Fibroblast of upper back skin (primary cell): Measurements from ENCODE around the gene CDH12.

Experiments used
- DNase-seq: peaks from one replicate; pipeline ENCODE4 v3.0.0-alpha.2; 2013

CDH12 gene

GRCh38 chr5:22757776-22758175 is 95.4 kb downstream of the CDH12 start:
- no peak for DNase-seq

GRCh38 chr5:22754155-22754554 is 99.0 kb downstream of the CDH12 start:
- no peak for DNase-seq

- no peak for DNase-seq
Measured at GRCh38 chr5:22751536-22751935, 101.6 kb downstream of the CDH12 start.

GRCh38 chr5:22736443-22737003 is 116.6 kb downstream of the CDH12 start:
- DNase-seq = no peak

- DNase-seq = no peak
Measured at GRCh38 chr5:22734907-22735306, 118.2 kb downstream of the CDH12 start.

- DNase-seq = no peak
Measured at GRCh38 chr5:22728610-22729009, 124.5 kb downstream of the CDH12 start.

- no peak for DNase-seq
Measured at GRCh38 chr5:22722491-22722890, 130.7 kb downstream of the CDH12 start.

GRCh38 chr5:22722056-22722455 is 131.1 kb downstream of the CDH12 start:
- DNase-seq = no peak

- DNase-seq = no peak
Measured at GRCh38 chr5:22719842-22720241, 133.3 kb downstream of the CDH12 start.

GRCh38 chr5:22710660-22711059 is 142.5 kb downstream of the CDH12 start:
- DNase-seq = no peak

GRCh38 chr5:22709743-22710142 is 143.4 kb downstream of the CDH12 start:
- no peak for DNase-seq

- DNase-seq = no peak
Measured at GRCh38 chr5:22708770-22709328, 144.3 kb downstream of the CDH12 start.

- DNase-seq = no peak
Measured at GRCh38 chr5:22706901-22707300, 146.2 kb downstream of the CDH12 start.

GRCh38 chr5:22699319-22699718 is 153.8 kb downstream of the CDH12 start:
- no peak for DNase-seq

GRCh38 chr5:22693121-22693520 is 160.0 kb downstream of the CDH12 start:
- DNase-seq = no peak

- DNase-seq = no peak
Measured at GRCh38 chr5:22683050-22683449, 170.1 kb downstream of the CDH12 start.

GRCh38 chr5:22678886-22679285 is 174.3 kb downstream of the CDH12 start:
- no peak for DNase-seq

GRCh38 chr5:22673131-22673530 is 180.0 kb downstream of the CDH12 start:
- no peak for DNase-seq

GRCh38 chr5:22669345-22669744 is 183.8 kb downstream of the CDH12 start:
- DNase-seq = no peak

- no peak for DNase-seq
Measured at GRCh38 chr5:22665801-22666200, 187.3 kb downstream of the CDH12 start.

- DNase-seq = no peak
Measured at GRCh38 chr5:22663134-22663533, 190.0 kb downstream of the CDH12 start.

GRCh38 chr5:22662391-22662790 is 190.8 kb downstream of the CDH12 start:
- DNase-seq = no peak

- no peak for DNase-seq
Measured at GRCh38 chr5:22651355-22651754, 201.8 kb downstream of the CDH12 start.

GRCh38 chr5:22650511-22650910 is 202.6 kb downstream of the CDH12 start:
- no peak for DNase-seq

- DNase-seq = no peak
Measured at GRCh38 chr5:22649074-22649473, 204.1 kb downstream of the CDH12 start.
